Activated CD4-positive, alpha-beta T cell treated with anti-CD3 and anti-CD28 coated beads for 24 hours (primary cell): ENCODE data around the gene MTFR1L.

Experiments
- DNase-seq, 2 donors: peaks; one replicate each; pipeline ENCODE4 v3.0.0-alpha.2; 2020; ENCODE audit warnings: low read depth in 2 of 2

MTFR1L gene

DNA sequence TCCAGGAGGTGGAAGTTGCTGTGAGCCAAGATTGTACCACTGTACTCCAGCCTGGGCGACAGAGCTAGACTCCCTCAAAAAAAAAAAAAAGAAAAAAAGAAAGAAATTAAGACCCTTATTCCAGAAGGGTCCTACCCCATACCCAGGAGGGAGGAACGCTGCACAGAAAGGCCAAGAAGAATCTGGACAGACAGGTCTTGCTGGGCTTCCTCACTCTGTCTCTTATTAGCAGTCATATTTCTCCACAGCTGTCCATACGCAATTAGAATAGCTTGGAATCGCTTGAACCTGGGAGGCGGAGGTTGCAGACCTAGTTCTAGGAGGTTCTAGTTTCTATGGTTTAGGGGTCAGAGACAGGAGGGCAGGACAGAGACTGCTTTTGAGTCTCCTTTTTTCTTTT is 58.9 kb downstream of the MTFR1L start:
- no peak for DNase-seq

GRCh38 chr1:25879675-25880074 is 59.9 kb downstream of the MTFR1L start:
- DNase-seq: no peak

DNA sequence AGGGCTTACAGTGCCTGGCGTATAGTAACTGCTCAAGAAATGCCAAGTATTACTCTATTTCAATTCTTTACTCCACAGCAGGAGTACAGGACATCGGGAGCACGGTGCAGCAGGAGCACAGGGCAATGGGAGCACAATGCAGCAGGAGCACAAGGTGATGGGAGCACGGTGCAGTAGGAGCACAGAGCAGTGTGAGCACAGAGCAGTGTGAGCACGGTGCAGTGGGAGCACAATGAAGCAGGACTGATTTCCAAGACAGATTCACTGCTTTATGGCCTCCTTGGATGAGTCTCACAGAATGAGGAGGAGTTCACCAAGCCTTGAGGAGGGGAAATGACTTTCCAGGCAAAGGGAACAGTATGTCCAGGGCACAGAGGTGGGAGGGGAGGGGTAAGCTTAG is 60.8 kb downstream of the MTFR1L start:
- DNase-seq: no peak

GRCh38 chr1:25881266-25881665 is 61.5 kb downstream of the MTFR1L start:
- DNase-seq: no peak
